SU-DHL-6 (cell line): ENCODE data around the gene EPHX1.

Experiments
- H2AFZ ChIP-seq: fragments of 200-600 bp; sonication (generic); 2 replicates; pipeline ENCODE4 v1.6.1; 2014; ENCODE audit warnings: low read depth, mild to moderate bottlenecking, moderate library complexity, mixed read lengths, antibody characterized with exemption, low read length; ENCODE audit not compliant: severe bottlenecking
- H3F3A ChIP-seq: fragments of 200-600 bp; shearing (Covaris generic); 2 replicates; pipeline ENCODE4 v1.6.0; 2016; ENCODE audit warnings: antibody characterized with exemption, mild to moderate bottlenecking; ENCODE audit not compliant: insufficient read depth
- H3K27ac ChIP-seq: fragments of 200-600 bp; sonication (generic); 2 replicates; pipeline ENCODE4 v1.5.1; 2016; ENCODE audit warnings: low read depth, mild to moderate bottlenecking, low read length, moderate library complexity, mixed read lengths
- H3K27me3 ChIP-seq: fragments of 200-600 bp; sonication (generic), shearing (Covaris generic); 2 replicates; pipeline ENCODE4 v1.6.0; 2014; ENCODE audit warnings: mild to moderate bottlenecking, low read length
- H3K36me3 ChIP-seq: fragments of 200-600 bp; sonication (generic); 2 replicates; pipeline ENCODE4 v1.6.1; 2014; ENCODE audit warnings: mild to moderate bottlenecking, low read length, mixed read lengths
- H3K4me2 ChIP-seq: fragments of 300-600, 200-600 bp; shearing (Covaris generic), sonication (generic); 2 replicates; pipeline ENCODE4 v1.6.0; 2014; ENCODE audit warnings: low read length, low read depth, mild to moderate bottlenecking; ENCODE audit not compliant: poor library complexity, severe bottlenecking
- H3K4me3 ChIP-seq: fragments of 200-600 bp; sonication (generic); 2 replicates; pipeline ENCODE4 v1.5.1; 2014; ENCODE audit warnings: antibody characterized with exemption, low read length, mild to moderate bottlenecking, mixed read lengths; ENCODE audit not compliant: insufficient read depth, poor library complexity, severe bottlenecking
- H3K79me2 ChIP-seq: fragments of 200-600 bp; sonication (generic); 2 replicates; pipeline ENCODE4 v1.6.1; 2014; ENCODE audit warnings: mild to moderate bottlenecking, low read length, moderate library complexity; ENCODE audit not compliant: insufficient read depth
- H3K9ac ChIP-seq: fragments of 200-600 bp; sonication (generic); 2 replicates; pipeline ENCODE4 v1.7.0; 2014; ENCODE audit warnings: mild to moderate bottlenecking, low read length
- H3K9me2 ChIP-seq: fragments of 200-600 bp; sonication (generic); replicated peaks from 2 replicates; pipeline ENCODE4 v1.6.1; 2014; ENCODE audit warnings: low read length; ENCODE audit not compliant: insufficient read depth
- H3K9me3 ChIP-seq: fragments of 200-600 bp; sonication (generic); 2 replicates; pipeline ENCODE4 v1.6.1; 2014; ENCODE audit warnings: low read length, mixed read lengths; ENCODE audit not compliant: insufficient read depth
- H4K20me1 ChIP-seq: fragments of 200-600 bp; sonication (generic); 2 replicates; pipeline ENCODE4 v1.6.1; 2014; ENCODE audit warnings: low read depth, mild to moderate bottlenecking, antibody characterized with exemption, low read length, moderate library complexity, mixed read lengths
- EZH2phosphoT487 ChIP-seq: fragments of 200-600 bp; sonication (generic), shearing (Covaris generic); conservative IDR thresholded peaks from 2 replicates; pipeline ENCODE4 v1.6.1; 2018; ENCODE audit warnings: mild to moderate bottlenecking, antibody characterized with exemption, low read length, moderate library complexity, mixed read lengths
- TF ChIP-seq, protein P1 (sequence below): fragments of 200-600 bp; sonication (generic); IDR thresholded peaks from one replicate; pipeline ENCODE4 v1.5.1; 2017; ENCODE audit warnings: antibody characterized with exemption, mild to moderate bottlenecking, low read length, moderate library complexity; ENCODE audit not compliant: insufficient read depth, poor library complexity, severe bottlenecking

The EPHX1 gene

DNA sequence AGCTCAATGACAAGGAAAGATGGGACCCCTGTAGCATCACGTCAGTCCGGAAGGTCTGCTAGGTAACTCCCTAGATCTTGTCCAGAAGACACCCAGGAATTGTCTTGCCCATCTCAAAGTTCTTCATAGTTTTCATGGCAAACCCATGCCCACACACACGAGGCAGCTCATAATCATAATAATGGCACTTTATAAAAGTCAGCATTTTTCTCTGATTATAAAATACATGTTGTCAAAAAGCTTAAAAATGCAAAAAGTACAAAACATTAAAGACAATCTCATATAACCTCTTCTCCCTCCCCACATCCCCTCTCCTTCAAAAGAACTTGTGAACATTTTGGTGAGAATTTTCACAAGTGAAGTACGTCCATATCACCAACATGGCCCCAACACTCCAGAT lies 30.8 kb downstream of the EPHX1 start:
- H2AFZ ChIP-seq: no peak overlapping the region
- H3K9me3 ChIP-seq: no peaks in the 10 kb centered on the region
- no peaks in the 10 kb centered on the region for H4K20me1 ChIP-seq
- no peaks in the 10 kb centered on the region for H3K9me2 ChIP-seq
- H3K9ac ChIP-seq: no peak overlapping the region
- H3K4me3 ChIP-seq: no peak overlapping the region
- H3F3A ChIP-seq: no peaks in the 10 kb centered on the region
- H3K27me3 ChIP-seq: no peaks in the 10 kb centered on the region
- TF ChIP-seq, protein P1, sequence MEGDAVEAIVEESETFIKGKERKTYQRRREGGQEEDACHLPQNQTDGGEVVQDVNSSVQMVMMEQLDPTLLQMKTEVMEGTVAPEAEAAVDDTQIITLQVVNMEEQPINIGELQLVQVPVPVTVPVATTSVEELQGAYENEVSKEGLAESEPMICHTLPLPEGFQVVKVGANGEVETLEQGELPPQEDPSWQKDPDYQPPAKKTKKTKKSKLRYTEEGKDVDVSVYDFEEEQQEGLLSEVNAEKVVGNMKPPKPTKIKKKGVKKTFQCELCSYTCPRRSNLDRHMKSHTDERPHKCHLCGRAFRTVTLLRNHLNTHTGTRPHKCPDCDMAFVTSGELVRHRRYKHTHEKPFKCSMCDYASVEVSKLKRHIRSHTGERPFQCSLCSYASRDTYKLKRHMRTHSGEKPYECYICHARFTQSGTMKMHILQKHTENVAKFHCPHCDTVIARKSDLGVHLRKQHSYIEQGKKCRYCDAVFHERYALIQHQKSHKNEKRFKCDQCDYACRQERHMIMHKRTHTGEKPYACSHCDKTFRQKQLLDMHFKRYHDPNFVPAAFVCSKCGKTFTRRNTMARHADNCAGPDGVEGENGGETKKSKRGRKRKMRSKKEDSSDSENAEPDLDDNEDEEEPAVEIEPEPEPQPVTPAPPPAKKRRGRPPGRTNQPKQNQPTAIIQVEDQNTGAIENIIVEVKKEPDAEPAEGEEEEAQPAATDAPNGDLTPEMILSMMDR: no peak
- TF ChIP-seq EZH2phosphoT487: no peak
- H3K36me3 ChIP-seq: no peaks in the 10 kb centered on the region
- no peaks in the 10 kb centered on the region for H3K79me2 ChIP-seq
- no peak overlapping the region for H3K27ac ChIP-seq
- H3K4me2 ChIP-seq: no peak overlapping the region

DNA sequence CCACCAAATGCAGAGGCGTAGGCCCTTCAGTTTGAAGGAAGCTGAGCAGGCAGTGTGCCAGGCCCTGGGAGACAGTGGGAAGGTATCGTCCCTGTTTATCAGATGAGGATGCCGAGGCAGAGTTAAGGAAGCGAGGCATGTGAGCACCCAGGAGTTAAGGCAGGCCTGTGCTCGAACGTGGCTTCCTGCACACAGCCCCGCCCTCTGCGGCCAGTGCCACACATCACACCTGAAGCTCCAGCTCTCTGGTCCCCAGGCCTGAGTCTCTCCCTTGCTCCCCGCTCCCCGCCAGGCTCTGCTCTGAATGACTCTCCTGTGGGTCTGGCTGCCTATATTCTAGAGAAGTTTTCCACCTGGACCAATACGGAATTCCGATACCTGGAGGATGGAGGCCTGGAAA lies 32.1 kb downstream of the EPHX1 start:
- Histone ChIP-seq H3K4me3 (no peak overlapping the region), H3K79me2 (no peaks in the 10 kb centered on the region), H3K9me2 (no peaks in the 10 kb centered on the region), H3F3A (no peaks in the 10 kb centered on the region), H3K9me3 (no peaks in the 10 kb centered on the region), H3K36me3 (no peaks in the 10 kb centered on the region), H3K4me2 (no peak overlapping the region), H2AFZ (no peak overlapping the region), H3K27ac (no peak overlapping the region), H4K20me1 (no peaks in the 10 kb centered on the region), H3K9ac (no peak overlapping the region), H3K27me3 (no peaks in the 10 kb centered on the region)
- TF ChIP-seq, protein P1: no peak
- no peak for TF ChIP-seq EZH2phosphoT487

DNA sequence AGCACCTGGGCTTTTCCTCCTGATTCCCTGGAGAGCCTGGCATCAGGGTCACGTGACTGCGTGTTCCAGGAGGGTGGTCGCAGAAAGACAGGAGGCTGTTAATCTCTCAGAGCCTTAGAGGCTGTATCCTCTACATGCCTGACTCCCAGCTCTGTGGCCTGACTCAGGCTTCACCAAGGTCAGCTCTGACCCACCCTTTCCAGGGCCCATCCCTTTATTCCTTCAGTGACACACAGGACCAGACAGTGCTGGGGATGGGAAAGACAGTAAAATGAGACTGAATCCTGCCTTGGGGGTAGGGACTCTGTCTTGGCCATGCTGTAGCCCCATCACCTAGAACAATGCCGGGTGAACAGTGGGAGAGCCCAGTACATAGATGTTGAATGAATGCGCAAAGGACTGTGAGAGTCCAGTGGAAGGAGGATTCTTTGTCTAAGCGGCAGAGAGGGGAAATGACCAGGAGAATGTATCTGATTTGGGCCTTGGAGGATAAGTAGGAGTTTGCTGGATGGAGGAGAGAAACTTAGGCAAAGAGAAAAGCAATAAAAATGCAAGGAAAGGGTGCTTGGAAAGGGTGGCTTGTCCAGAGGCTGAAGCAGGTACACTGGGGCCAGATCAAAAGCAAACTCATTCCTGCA lies 33.0 kb downstream of the EPHX1 start:
- H3K36me3 ChIP-seq: no peaks in the 10 kb centered on the region
- H4K20me1 ChIP-seq: no peaks in the 10 kb centered on the region
- H2AFZ ChIP-seq: no peak overlapping the region
- no peaks in the 10 kb centered on the region for H3K9me2 ChIP-seq
- no peak overlapping the region for H3K4me2 ChIP-seq
- H3K79me2 ChIP-seq: no peaks in the 10 kb centered on the region
- H3K9me3 ChIP-seq: no peaks in the 10 kb centered on the region
- no peak overlapping the region for H3K9ac ChIP-seq
- TF ChIP-seq, protein P1: no peak
- no peak for TF ChIP-seq EZH2phosphoT487
- peaks cover 8% of the 10 kb centered on the region for H3F3A ChIP-seq
- no peak overlapping the region for H3K4me3 ChIP-seq
- no peaks in the 10 kb centered on the region for H3K27me3 ChIP-seq
- no peak overlapping the region for H3K27ac ChIP-seq
